Measurements from ENCODE around the gene STX2.

Gene STX2

DNA sequence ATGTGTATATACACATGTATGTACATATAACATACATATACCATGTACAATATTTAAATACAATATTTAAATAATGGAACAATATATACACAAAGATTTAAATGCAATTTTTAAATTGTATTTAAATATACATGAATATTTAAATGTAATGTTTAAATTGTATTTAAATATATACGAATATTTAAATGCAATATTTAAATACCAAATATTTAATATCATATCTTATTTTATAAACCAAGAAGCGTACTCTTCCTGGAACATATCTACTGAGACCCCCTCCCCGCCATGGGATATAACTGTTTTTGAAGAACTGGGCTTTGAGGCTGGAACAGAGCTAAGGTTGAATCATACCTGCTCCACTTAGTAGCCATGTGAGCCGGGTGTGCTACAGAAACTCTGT lies 93.1 kb downstream of the STX2 start:
- Histone ChIP-seq H4K8ac (ENCODE audit: low read depth, low read length) (no peak overlapping the region), H3K14ac (ENCODE audit: low read length) (no peak overlapping the region), H3K9me3 (replicated peaks in 1 of 2; ENCODE audit: control insufficient read depth in 2 of 2, insufficient read depth in 1 of 2, low read depth in 1 of 2, low read length in 2 of 2) (no peaks in the 10 kb centered on the region), H2BK15ac (ENCODE audit: low read length) (no peak overlapping the region), H2BK5ac (ENCODE audit: low read length) (no peak overlapping the region), H3K27ac (replicated peaks; ENCODE audit: low read length) (no peak overlapping the region), H3K9ac (ENCODE audit: low read depth, low read length, poor library complexity) (no peak overlapping the region), H3K36me3 (replicated peaks in 1 of 2; ENCODE audit: control insufficient read depth in 2 of 2, insufficient read depth in 2 of 2, low read length in 2 of 2) (no peaks in the 10 kb centered on the region), H2AFZ (ENCODE audit: low read length) (no peak overlapping the region), H3K27me3 (ENCODE audit: control insufficient read depth in 3 of 3, insufficient read depth in 3 of 3, low read depth in 1 of 3, low read length in 3 of 3) (no peaks in the 10 kb centered on the region), H3K18ac (ENCODE audit: low read length) (no peak overlapping the region), H3K4ac (ENCODE audit: low read length) (no peak overlapping the region), H3K4me3 (ENCODE audit: low read length in 2 of 2) (no peak overlapping the region), H2BK120ac (ENCODE audit: low read depth, low read length) (no peak overlapping the region), H2BK12ac (ENCODE audit: low read length) (no peak overlapping the region), H3K79me1 (ENCODE audit: low read depth, low read length) (no peaks in the 10 kb centered on the region), H3K4me1 (ENCODE audit: control insufficient read depth in 2 of 2, insufficient read depth in 1 of 2, low read depth in 1 of 2, low read length in 2 of 2) (peaks cover 0 to 2% of the 10 kb centered on the region in 2 donors), H3K23ac (ENCODE audit: low read depth, low read length, poor library complexity) (no peak overlapping the region), H4K91ac (ENCODE audit: low read depth, low read length, poor library complexity) (no peak overlapping the region), H3K4me2 (ENCODE audit: insufficient read depth, low read length, poor library complexity, severe bottlenecking) (no peak overlapping the region), H2AK5ac (ENCODE audit: low read depth, low read length) (no peak overlapping the region)
- DNase-seq (ENCODE audit: low spot score), result no peak
- 100% methylated on average over 1 of the region's 4 CpGs; no CpG with 5 or more reads in 1 of the 2 donors for WGBS, 2 donors (ENCODE audit: extremely low coverage in 2 of 2, insufficient read length in 2 of 2, insufficient replicate concordance in 1 of 2)

GRCh38 chr12:130744274-130744673 lies 94.8 kb downstream of the STX2 start:
- H2AK5ac ChIP-seq (ENCODE audit: low read depth, low read length), result no peak overlapping the region
- H3K9ac ChIP-seq (ENCODE audit: low read depth, low read length, poor library complexity), result no peak overlapping the region
- H2BK12ac ChIP-seq (ENCODE audit: low read length), result no peak overlapping the region
- no peak overlapping the region for H2AFZ ChIP-seq (ENCODE audit: low read length)
- no peaks in the 10 kb centered on the region for H3K9me3 ChIP-seq (replicated peaks in 1 of 2; ENCODE audit: control insufficient read depth in 2 of 2, insufficient read depth in 1 of 2, low read depth in 1 of 2, low read length in 2 of 2)
- no peak overlapping the region for H4K8ac ChIP-seq (ENCODE audit: low read depth, low read length)
- H3K14ac ChIP-seq (ENCODE audit: low read length), result no peak overlapping the region
- no peak overlapping the region for H3K23ac ChIP-seq (ENCODE audit: low read depth, low read length, poor library complexity)
- no peak overlapping the region for H2BK15ac ChIP-seq (ENCODE audit: low read length)
- DNase-seq (ENCODE audit: low spot score), result no peak
- peaks cover 0 to 3% (median 0%) of the 10 kb centered on the region in 3 experiments for H3K27me3 ChIP-seq (ENCODE audit: control insufficient read depth in 3 of 3, insufficient read depth in 3 of 3, low read depth in 1 of 3, low read length in 3 of 3)
- no peak overlapping the region for H3K4ac ChIP-seq (ENCODE audit: low read length)
- H3K79me1 ChIP-seq (ENCODE audit: low read depth, low read length), result no peaks in the 10 kb centered on the region
- H4K91ac ChIP-seq (ENCODE audit: low read depth, low read length, poor library complexity), result no peak overlapping the region
- no peak overlapping the region for H3K27ac ChIP-seq (replicated peaks; ENCODE audit: low read length)
- H2BK5ac ChIP-seq (ENCODE audit: low read length), result no peak overlapping the region
- H3K4me3 ChIP-seq (ENCODE audit: low read length in 2 of 2), result no peak overlapping the region
- H3K18ac ChIP-seq (ENCODE audit: low read length), result no peak overlapping the region
- no peak overlapping the region for H2BK120ac ChIP-seq (ENCODE audit: low read depth, low read length)
- WGBS, 2 donors (ENCODE audit: extremely low coverage in 2 of 2, insufficient read length in 2 of 2, insufficient replicate concordance in 1 of 2), result no CpG with 5 or more reads among the region's 5 CpGs
- no peak overlapping the region for H3K4me2 ChIP-seq (ENCODE audit: insufficient read depth, low read length, poor library complexity, severe bottlenecking)
- no peaks in the 10 kb centered on the region for H3K36me3 ChIP-seq (replicated peaks in 1 of 2; ENCODE audit: control insufficient read depth in 2 of 2, insufficient read depth in 2 of 2, low read length in 2 of 2)
- H3K4me1 ChIP-seq (ENCODE audit: control insufficient read depth in 2 of 2, insufficient read depth in 1 of 2, low read depth in 1 of 2, low read length in 2 of 2), result peaks cover 0 to 2% of the 10 kb centered on the region in 2 donors

DNA sequence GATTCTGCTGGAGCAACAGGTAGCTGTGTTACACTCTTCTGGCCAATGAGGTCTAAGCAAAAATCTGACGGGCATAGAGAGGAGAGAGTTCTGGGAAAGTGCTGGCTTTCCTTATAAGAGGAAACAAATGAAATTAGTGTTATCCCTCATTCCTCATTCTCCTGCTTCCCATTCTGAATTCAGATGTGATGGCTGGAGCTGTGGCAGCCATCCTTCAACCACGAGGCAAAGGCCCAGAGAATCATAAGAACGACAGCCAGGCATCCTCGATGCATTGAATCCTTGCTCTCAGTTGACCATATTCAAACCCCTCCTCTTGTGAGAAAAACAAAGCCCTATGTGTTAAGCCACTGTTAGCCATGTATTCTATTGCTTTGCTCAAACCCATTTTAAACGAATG lies 95.4 kb downstream of the STX2 start:
- Histone ChIP-seq H2BK15ac (ENCODE audit: low read length) (no peak overlapping the region), H3K4me2 (ENCODE audit: insufficient read depth, low read length, poor library complexity, severe bottlenecking) (no peak overlapping the region), H4K91ac (ENCODE audit: low read depth, low read length, poor library complexity) (no peak overlapping the region), H3K27me3 (ENCODE audit: control insufficient read depth in 3 of 3, insufficient read depth in 3 of 3, low read depth in 1 of 3, low read length in 3 of 3) (peaks cover 0 to 3% (median 0%) of the 10 kb centered on the region in 3 experiments), H3K4me1 (ENCODE audit: control insufficient read depth in 2 of 2, insufficient read depth in 1 of 2, low read depth in 1 of 2, low read length in 2 of 2) (peaks cover 0 to 2% of the 10 kb centered on the region in 2 donors), H3K79me1 (ENCODE audit: low read depth, low read length) (no peaks in the 10 kb centered on the region), H3K9me3 (replicated peaks in 1 of 2; ENCODE audit: control insufficient read depth in 2 of 2, insufficient read depth in 1 of 2, low read depth in 1 of 2, low read length in 2 of 2) (no peaks in the 10 kb centered on the region), H3K4ac (ENCODE audit: low read length) (no peak overlapping the region), H3K18ac (ENCODE audit: low read length) (no peak overlapping the region), H3K27ac (replicated peaks; ENCODE audit: low read length) (no peak overlapping the region), H3K36me3 (replicated peaks in 1 of 2; ENCODE audit: control insufficient read depth in 2 of 2, insufficient read depth in 2 of 2, low read length in 2 of 2) (no peaks in the 10 kb centered on the region), H3K4me3 (ENCODE audit: low read length in 2 of 2) (no peak overlapping the region), H3K9ac (ENCODE audit: low read depth, low read length, poor library complexity) (no peak overlapping the region), H2AFZ (ENCODE audit: low read length) (no peak overlapping the region), H3K23ac (ENCODE audit: low read depth, low read length, poor library complexity) (no peak overlapping the region), H2BK120ac (ENCODE audit: low read depth, low read length) (no peak overlapping the region), H2BK12ac (ENCODE audit: low read length) (no peak overlapping the region), H3K14ac (ENCODE audit: low read length) (no peak overlapping the region), H2BK5ac (ENCODE audit: low read length) (no peak overlapping the region), H4K8ac (ENCODE audit: low read depth, low read length) (no peak overlapping the region), H2AK5ac (ENCODE audit: low read depth, low read length) (no peak overlapping the region)
- no CpG with 5 or more reads among the region's 5 CpGs for WGBS, 2 donors (ENCODE audit: extremely low coverage in 2 of 2, insufficient read length in 2 of 2, insufficient replicate concordance in 1 of 2)
- DNase-seq (ENCODE audit: low spot score), result no peak

DNA sequence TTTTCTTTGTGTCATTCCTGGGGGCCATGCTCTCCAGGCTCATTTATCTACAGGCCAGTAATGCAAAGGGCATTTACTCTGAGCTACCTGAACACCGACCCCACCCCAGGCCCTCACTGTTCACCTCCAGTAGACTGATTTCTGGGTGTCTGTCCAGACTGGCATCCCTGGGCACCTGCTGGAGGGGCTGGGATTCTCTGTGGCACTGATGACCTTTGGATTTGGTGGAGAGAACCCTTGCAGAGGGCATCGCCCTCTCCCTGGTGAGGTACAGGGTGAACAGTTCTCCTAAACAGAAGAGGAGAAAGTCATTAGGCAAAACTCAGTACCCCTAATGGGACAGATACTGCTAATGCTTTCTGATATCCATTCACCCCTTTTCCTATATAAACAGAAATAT lies 95.9 kb downstream of the STX2 start:
- H3K14ac ChIP-seq (ENCODE audit: low read length), result no peak overlapping the region
- no peaks in the 10 kb centered on the region for H3K9me3 ChIP-seq (replicated peaks in 1 of 2; ENCODE audit: control insufficient read depth in 2 of 2, insufficient read depth in 1 of 2, low read depth in 1 of 2, low read length in 2 of 2)
- H3K4me3 ChIP-seq (ENCODE audit: low read length in 2 of 2), result no peak overlapping the region
- H3K27me3 ChIP-seq (ENCODE audit: control insufficient read depth in 3 of 3, insufficient read depth in 3 of 3, low read depth in 1 of 3, low read length in 3 of 3), result peaks cover 0 to 3% (median 0%) of the 10 kb centered on the region in 3 experiments
- peaks cover 0 to 2% of the 10 kb centered on the region in 2 donors for H3K4me1 ChIP-seq (ENCODE audit: control insufficient read depth in 2 of 2, insufficient read depth in 1 of 2, low read depth in 1 of 2, low read length in 2 of 2)
- no peak overlapping the region for H4K8ac ChIP-seq (ENCODE audit: low read depth, low read length)
- H3K9ac ChIP-seq (ENCODE audit: low read depth, low read length, poor library complexity), result no peak overlapping the region
- no peak for DNase-seq (ENCODE audit: low spot score)
- H3K4ac ChIP-seq (ENCODE audit: low read length), result no peak overlapping the region
- WGBS, 2 donors (ENCODE audit: extremely low coverage in 2 of 2, insufficient read length in 2 of 2, insufficient replicate concordance in 1 of 2), result no CpG with 5 or more reads among the region's 2 CpGs
- no peak overlapping the region for H2BK120ac ChIP-seq (ENCODE audit: low read depth, low read length)
- no peak overlapping the region for H2BK5ac ChIP-seq (ENCODE audit: low read length)
- H3K79me1 ChIP-seq (ENCODE audit: low read depth, low read length), result no peaks in the 10 kb centered on the region
- no peak overlapping the region for H3K23ac ChIP-seq (ENCODE audit: low read depth, low read length, poor library complexity)
- peak overlapping the region; percentile 9 for H3K18ac ChIP-seq (ENCODE audit: low read length)
- no peak overlapping the region for H2AFZ ChIP-seq (ENCODE audit: low read length)
- H3K27ac ChIP-seq (replicated peaks; ENCODE audit: low read length), result no peak overlapping the region
- H2BK15ac ChIP-seq (ENCODE audit: low read length), result no peak overlapping the region
- H4K91ac ChIP-seq (ENCODE audit: low read depth, low read length, poor library complexity), result no peak overlapping the region
- H3K36me3 ChIP-seq (replicated peaks in 1 of 2; ENCODE audit: control insufficient read depth in 2 of 2, insufficient read depth in 2 of 2, low read length in 2 of 2), result no peaks in the 10 kb centered on the region
- H2AK5ac ChIP-seq (ENCODE audit: low read depth, low read length), result no peak overlapping the region
- no peak overlapping the region for H2BK12ac ChIP-seq (ENCODE audit: low read length)
- no peak overlapping the region for H3K4me2 ChIP-seq (ENCODE audit: insufficient read depth, low read length, poor library complexity, severe bottlenecking)
